ENCODE results near the gene SPC25. TPM values are rescaled to one million over a fixed set of nuclear protein-coding genes. Genes with fewer than 3 reads are reported as not detected.
A peak's percentile ranks its signal among the peaks of the same experiment; 100 is the strongest.
"Not testable (repeated sequence)": the region's sequence is repeated elsewhere in the genome, so short reads cannot be mapped to it uniquely, and the experiment has no call there.

SPC25 gene, protein sequence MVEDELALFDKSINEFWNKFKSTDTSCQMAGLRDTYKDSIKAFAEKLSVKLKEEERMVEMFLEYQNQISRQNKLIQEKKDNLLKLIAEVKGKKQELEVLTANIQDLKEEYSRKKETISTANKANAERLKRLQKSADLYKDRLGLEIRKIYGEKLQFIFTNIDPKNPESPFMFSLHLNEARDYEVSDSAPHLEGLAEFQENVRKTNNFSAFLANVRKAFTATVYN
- total RNA-seq = 2.6 and 6.4 TPM in 2 replicates

DNA sequence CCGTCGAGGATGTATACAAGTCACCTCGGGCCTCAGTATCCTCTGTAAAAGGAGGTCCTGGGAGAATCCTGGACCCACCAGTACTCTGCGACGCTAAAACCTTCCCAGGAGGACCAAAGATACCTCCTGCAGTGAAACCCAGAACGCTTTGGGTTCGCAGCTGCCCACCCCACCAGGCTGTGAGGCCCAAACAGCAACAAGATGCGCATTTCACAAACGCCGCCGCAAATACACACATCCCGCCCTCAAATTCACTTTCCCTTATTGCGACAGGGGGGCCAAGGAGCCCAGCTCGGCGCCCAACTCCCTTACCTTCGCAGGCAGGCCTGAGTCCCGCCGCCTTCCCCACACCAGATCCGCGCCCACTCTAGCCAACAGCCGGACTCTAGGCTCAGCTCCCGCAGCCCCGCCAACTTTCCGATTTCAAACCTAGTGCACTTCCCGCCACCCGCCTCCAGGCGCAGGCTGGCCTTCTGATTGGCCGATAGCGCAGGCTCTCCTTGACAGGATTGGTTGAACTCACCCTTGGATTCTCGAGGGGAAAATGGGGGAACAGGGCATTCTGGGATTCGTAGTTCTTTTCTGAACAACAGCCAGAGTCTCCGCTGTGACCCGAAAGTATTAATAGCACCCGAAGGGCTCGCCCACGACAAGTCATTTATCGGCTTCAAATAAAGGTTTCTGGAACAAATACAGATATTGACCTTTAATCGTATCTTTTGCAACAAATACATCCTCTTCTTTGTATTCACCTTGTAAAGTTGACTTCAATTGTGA, at the start of gene SPC25:
TSS of gene SPC25 (minus strand) at position 425 of the 777 bp plus-strand sequence. CDS start 911 bp downstream, outside the sequence.
- DNase-seq = peak; percentile 93

DNA sequence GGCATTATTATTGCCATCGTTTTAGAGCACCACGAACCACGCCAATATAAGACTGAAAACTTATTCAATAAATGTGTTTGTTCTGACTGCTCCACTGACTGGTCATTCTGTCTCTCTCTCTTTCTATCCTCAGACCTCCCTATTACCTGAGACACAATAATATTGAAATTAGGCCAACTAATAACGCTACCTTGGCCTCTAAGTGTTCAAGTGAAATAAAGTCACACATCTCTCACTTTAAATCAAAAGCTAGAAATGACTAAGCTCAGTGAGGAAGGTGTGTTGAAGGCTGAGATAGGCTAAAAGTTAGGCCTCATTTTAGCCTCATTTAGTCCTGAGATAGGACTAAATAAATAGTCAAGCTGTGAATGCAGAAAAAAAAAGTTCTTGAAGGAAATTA, 49.7 kb upstream of the SPC25 start:
- no peak for DNase-seq

DNA sequence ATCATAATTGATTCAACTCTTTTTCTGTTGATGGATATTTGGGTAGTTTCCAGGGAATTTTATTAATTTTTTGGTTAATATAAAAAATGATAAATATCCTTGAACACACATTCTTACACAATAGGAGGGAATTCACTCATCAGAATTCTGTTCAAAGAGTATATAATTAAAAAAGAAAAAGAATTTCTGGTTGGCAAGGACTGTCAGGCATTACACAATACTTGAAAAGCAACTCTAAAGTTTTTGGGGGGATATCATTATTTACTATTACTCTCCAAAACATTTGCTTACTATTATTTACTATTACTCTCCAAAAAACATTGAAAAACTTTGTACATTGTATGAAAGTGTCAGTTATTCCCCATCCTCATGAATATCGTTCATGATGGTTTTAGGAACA, 48.8 kb upstream of the SPC25 start:
- DNase-seq = no peak

DNA sequence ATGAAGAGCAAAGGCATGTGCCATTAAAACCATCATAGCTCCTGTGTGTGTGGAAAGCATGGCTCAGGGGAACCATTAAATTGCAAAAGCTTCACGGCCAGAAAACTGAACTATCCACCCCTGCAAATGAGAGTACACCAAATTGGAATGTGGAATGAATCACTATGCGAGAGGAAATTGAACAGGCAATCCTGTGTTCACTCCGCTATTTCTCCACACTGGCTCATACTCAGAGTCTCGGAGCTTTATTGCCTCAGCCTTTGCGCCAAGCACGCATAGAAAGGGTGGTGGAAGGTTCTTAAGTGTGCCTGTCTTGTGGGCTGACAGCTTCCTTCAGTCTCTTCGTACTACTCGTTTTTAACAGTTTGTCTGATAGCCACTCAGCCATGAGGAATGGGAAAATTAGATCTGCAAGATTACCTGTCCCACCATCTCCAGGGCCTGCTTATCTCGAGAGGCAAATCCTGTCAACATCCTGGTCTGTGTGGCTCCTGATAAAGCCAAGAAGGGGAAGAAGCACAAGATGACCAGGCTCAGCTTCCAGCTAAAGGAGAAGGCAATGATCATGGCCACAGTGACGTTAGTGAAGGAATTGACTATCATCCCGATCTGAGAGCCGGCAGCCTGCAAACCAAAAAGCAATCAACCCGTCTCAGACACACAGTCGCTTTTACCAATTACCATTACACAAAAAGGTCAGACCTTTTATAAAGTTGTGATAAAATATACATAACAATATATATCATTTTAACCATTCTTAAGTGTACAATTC, 45.8 kb upstream of the SPC25 start:
- DNase-seq = peak; percentile 50

DNA sequence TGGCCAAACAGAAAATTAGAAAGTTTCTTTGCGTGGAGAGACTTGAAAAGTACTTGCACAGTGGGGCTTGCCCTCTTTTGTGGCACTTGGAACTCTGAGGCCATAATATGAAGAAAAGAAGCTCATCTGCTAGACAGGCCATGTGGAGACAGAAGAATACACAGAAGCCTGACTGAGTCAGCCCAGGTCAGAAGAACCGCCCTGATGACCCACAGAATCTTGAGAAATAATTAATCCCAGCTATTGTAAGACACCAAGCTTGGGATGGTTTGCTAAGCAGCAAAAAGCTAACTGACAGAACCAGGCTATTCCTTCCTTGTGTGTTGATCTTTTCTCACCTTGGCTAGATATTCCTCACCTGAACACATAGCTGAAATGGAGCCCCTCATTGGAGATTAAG, 44.6 kb upstream of the SPC25 start:
- no peak for DNase-seq

DNA sequence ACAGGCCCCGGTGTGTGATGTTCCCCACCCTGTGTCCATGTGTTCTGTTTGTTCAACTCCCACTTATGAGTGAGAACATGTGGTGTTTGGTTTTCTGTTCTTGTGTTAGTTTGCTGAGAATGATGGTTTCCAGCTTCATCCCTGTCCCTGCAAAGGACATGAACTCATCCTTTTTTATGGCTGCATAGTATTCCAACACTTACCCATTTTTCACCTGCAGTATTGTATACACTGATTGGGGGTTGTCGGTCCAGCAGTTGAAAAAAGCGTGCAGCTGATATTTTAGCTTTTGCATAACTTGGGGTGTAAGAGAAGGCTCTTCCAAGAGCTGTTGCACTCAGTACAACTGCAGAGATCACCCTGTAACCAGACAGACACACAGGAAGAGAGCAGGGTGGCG, 41.9 kb upstream of the SPC25 start:
- DNase-seq = not testable (repeated sequence)

DNA sequence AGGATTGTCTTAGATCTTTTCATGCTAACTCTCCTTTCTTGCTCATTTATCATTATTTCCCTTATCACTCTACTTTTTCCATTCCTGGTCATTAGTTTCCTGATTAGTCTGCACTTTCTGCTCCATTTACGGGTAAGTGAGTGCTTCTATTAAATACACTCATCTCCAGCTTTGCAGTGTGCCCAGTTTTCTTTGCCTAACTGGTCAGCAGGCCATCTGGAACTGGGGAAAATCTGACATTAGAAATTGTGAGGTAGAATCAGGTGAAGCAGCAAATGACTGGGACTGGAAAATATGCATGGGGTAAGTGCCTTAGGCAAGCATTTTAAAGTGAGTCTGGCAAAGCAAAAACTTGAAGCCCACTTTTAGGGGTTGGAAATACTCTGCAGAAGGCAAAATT, 40.0 kb upstream of the SPC25 start:
- DNase-seq = no peak

DNA sequence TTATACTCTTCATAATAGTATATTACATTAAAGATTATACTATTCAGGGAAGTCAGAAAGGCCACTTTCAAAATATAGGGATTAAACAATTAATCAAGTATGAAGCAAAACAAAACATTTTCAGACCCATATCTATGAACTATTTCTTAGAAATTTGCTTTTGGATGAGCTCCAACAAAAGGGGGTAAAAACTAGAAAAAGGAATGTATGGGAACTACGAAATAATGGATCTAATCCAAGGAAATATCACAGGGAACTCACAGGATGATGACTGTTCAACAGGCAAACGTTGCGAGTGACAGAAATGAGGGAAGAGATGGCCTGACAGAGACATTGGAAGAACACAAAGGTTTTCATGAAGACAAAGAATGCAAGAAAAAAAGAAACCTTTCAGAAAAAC, 38.8 kb upstream of the SPC25 start:
- no peak for DNase-seq

DNA sequence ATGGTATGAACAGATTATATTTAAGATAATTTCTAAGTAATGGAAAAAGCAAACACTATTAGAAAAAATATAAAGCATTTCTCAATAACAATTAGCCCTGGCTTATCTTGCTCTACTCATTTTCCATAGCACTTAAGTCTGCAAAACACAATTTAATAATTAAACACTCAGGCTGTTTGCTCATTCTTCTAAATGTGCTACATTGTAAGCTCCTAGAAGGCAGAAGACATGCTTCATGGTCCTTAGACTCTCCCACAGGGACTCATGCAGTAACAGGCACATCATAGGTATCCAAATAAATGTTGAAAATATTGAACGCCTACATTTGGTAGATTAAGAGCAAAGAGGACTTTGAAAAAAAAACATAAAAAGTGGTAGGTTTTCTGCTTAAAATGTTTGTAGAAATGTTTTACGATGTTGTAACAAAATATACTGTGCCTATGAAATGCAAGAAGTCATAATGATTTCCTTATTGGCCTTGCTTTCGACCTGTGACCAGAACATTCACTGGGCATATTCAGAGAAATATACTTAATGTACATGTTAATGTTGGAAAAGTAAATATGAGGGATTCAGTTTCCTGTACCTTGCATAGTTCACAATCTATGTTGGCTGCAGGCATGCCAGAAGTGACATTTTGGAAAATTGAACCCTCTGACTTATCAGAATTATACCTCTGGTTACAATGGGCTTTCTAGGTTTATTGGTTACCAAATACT, 38.0 kb upstream of the SPC25 start:
- no peak for DNase-seq

DNA sequence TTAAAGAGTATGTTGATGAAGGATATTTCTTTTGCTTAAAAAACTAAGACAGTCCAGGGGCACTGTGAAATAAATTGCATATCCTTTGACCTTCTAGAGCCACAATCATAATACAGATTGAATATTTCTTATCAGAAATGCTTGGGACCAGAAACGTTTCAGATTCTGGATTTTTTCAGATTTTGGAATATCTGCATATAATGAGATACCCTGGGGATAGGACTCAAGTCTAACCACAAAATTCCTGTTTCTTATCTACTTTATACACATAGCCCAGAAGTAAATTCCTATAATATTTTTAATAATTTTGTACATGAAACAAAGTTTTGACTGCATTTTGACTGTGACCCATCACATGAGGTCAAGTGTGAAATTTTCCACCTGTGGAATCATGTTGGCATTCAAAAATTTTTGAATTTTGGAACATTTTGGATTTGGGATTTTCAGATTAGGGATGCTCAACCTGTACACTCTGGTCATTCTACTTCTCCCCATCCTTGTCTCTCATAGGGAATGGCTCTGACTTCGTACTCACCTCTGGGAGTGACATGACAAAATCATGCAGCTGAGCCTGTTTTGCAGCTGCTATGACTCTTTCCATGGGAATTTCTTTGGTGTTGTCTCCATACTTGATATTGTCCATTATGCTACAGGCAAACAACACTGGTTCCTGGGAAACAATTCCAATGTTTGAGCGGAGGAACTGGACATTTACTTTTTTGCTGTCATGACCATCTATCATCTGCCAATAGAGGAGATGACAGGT, 36.6 kb upstream of the SPC25 start:
- no peak for DNase-seq

DNA sequence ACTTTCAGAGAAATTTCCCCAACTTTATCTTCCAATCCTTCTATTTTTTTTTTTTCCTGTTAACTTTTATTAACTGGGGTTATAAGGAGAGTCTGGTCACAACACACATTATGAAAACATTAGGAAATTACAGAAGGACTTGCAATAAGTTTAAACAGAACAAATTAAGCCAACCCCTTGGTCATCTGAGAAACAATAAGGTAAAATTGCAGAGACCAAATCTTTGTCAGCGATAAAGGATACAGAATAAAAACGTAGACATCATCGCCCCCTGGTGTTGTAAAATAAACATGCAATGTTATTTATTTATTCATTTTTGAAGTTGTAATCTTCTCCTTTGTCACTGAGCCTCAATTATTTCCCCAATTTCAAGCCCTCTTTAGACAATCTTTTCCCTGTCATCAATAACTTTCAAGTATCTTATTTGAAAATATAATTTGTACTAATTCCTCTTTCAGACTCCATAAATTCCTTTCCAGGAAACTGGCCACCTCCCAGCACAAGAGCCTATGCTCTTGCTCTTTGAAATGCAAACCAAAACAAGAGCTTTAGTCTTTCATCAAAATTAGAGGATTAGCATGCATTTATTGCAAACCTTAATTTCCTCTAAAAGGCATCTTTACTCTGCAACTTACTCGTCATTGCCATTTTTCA, 30.4 kb upstream of the SPC25 start:
- peak; percentile 66 for DNase-seq

DNA sequence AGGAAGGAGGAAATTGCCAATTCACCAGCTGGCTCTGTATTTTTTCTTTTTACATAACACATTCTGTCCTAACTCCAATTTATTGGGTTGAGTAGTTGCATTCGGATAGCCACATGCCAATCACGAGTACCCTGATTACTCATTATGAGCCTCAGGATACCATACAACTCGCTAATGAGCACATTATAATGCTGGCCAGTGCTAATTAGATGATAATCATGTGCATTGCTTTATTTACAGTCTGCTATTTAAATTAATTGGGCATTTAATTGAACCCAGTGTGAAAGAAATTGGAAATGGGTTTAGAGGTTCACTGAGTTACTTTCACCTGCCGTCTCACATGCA, 26.1 kb upstream of the SPC25 start:
- DNase-seq = no peak

DNA sequence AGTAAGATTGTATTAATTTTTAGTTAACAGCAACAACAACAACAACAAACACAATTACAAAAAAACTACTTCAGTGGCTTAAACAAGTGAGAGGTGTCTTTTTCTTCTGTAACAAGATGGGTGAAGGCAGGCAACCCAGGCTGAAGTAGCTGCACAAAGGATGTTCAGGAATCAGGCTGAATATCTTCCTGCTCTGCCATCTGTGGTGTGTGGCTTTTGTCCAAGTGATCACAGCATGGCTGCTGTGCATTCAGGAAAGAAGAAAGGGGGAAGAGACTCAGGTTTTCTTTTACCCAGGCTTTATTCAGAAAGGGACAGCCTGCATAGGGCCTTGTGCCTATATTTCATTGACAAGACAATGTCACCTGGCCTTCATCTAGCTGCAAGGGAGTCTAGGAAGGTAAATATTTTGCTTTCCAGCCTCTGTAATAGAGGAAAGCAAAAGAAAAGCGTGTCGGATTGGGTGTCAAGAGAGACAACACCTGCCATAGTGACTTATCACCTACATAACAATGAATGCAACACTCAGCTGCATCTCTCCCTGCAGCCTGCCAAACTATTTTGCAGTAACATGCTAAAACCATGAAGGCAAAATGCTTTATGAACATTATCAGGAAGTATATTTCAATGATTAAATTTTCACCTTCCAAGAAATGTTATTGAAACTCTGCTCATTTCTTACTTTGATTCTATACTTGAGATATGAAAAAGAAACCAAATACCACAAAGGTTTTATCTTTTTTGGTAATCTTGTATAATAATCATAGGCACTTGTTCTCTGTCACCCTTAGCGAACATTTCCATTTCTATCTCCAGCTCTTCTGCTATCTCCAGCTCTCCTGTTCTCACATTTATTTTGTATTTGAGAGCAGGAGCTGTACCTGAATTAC, 25.5 kb upstream of the SPC25 start:
- no peak for DNase-seq

DNA sequence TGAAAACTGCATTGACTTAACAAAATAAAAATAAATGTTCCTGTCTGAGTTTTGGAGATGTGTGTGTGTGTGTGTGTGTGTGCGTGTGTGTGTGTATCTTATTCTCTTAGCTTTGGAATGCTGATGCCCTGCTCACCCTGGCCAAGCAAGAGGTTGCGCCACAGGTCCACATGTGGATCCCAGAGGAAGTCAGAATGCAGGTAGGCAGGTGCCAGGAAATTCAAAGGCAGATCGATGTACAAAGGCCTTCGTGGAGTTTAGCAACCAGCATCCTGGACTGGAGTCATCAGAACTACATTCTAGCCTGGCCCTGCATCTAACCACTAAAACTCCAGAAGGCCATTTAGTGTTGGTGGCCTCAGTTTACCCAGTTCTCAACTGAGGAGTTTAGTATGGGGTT, 23.3 kb upstream of the SPC25 start:
- no peak for DNase-seq

DNA sequence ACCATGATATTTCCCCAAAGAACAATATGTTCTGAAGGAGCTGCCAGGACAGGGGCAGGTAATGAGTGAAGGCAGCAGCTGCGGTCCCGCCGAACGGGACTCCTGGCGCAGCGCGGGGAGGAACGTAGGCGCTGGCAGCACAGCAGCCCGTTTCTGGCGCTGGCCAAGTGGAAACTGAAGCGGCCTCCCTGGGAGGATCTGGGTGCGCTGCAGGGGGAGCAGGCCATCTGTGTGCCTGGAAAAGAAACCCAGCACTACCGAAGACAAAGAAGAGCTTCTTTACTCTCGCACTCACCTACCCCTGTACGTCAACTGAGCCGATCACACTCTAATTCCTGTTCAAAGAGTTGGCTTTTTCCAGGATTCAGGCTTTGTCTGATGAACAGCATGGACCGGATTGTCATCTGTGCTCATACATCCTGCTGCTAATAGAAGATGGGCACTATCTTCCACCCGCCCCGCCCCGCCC, 22.7 kb upstream of the SPC25 start:
- peak; percentile 33 for DNase-seq

DNA sequence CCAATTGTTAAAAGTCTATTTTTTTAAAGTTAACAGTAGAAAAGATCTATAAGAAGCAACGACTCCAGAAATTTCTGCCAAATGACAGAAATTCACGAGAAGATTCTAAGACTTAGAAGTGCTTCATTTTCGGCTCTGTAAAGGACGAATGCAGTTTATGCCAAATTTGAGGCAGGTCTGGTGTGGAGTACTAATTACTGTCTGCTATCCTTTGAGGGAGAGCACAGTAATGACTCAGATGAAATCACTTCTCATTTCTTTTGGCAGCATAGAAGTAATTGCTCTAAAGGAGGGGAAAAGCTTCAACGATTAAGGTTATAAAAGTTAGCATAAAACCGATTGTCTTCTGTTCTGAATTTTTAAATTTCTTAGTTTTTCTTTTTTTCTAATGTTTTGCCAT, 22.2 kb upstream of the SPC25 start:
- no peak for DNase-seq

DNA sequence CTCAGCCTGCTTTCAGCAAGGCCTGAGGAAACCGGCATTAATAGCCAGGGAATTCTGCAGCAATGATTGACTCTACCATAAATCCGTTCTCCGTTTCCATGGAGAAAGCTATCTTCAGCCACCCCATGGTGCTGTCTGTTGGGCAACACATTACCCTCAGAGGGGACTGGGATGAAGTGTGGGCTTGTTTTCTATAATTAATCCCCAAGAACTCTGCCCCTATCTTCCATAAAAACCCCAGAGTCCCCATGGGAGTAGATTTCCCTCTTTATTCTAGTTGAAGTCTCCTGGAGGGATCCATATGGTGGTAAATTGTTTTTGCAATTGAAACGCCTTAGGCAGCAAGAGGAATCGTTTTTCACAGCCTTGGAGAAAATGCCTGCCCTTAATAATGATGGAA, 20.1 kb upstream of the SPC25 start:
- no peak for DNase-seq

DNA sequence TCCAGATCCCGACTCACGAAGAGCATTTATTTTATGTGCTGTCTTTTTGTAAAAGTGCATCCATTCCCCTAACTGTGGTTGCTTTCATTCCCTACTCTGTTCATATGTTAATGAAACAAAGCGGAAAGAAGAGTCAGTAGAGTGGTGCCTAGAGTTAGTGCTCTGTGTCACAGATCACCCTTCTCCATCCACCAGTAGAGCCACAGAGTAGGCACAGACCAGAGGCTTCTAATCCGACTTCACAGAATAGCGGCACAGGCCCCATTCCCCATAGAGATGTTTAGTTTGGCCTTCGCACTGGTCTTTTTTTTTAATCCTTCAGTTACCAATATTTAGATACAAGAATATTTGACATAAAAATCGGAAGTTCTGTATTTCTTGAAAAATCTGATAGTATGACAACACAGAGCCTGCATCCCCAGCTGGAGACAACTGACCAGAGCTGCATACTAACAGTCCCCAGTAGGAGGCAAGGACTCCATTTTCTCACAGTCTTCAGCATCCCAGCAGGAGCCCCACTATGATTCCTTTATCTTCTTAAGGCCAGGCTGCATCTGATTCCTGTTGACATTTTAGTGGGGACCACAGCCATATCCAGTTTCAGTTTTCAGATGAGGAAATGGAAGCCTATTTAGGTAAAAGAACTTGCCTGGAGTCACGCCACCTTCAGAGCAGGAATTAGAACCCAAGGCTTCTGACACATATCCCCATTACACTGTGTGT, 17.9 kb upstream of the SPC25 start:
- no peak for DNase-seq

DNA sequence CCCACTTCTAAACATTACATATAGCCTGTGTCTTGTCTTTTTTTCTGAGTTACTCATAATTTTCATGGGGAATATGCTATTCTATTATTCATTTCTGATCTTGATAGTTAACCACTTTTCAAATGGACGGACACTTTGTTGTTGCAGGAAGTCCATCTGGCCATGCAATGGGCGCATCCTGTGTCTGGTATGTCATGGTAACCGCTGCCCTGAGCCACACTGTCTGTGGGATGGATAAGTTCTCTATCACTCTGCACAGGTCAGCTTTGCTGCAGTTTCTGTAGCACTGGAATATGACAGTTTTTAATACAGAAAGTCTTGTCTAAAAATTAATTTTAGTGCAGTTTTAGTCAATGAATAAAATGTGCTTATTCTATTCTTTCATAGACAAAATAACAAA, 14.1 kb upstream of the SPC25 start:
- no peak for DNase-seq

DNA sequence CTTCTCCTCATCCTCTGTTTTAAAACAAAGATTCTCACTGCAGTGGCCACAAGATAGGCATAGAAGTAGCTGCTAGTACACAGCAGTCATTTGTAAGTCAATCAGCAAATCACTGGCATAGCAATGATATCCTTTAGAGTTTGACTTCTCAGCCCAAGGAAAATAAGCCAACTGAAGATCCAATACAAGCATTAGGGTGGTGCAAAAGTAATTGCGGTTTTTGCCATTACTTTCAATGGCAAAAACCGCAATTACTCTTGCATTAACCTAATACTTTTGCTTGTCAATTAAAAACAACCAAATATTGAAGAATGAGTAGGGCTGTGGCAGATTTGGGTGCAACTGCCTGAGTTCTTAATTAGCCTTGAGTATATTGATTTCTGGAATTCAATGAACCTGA, 13.7 kb upstream of the SPC25 start:
- DNase-seq = no peak
